DOHH2 (cell line): Measurements from ENCODE around the gene IFI27.

ENCODE experiments used
- CTCF ChIP-seq: fragments of 200-600 bp; sonication (generic); IDR thresholded peaks from one replicate; pipeline ENCODE4 v1.5.1; 2014; ENCODE audit warnings: antibody characterized with exemption, mild to moderate bottlenecking, low read depth, low read length; ENCODE audit not compliant: poor library complexity, severe bottlenecking
- EZH2phosphoT487 ChIP-seq: fragments of 200-600 bp; sonication (generic); IDR thresholded peaks from 2 replicates; pipeline ENCODE4 v1.6.1; 2017; ENCODE audit warnings: borderline replicate concordance, mild to moderate bottlenecking, antibody characterized with exemption, low read length, moderate library complexity, mixed read lengths

- no peak for TF ChIP-seq CTCF
- TF ChIP-seq EZH2phosphoT487: no peak
Measured at GRCh38 chr14:94113490-94113889, 3.0 kb downstream of the IFI27 start.
